ENCODE measurements around the gene POLK. TPM values are rescaled to one million over a fixed set of nuclear protein-coding genes. Genes with fewer than 3 reads are reported as not detected.

Gene POLK
- total and polyA plus RNA-seq, 2 of the 13 experiments (the other 11 are each of a cell fraction or from before 2014, with no cell fraction given), result 8.6 to 11.7 TPM

DNA sequence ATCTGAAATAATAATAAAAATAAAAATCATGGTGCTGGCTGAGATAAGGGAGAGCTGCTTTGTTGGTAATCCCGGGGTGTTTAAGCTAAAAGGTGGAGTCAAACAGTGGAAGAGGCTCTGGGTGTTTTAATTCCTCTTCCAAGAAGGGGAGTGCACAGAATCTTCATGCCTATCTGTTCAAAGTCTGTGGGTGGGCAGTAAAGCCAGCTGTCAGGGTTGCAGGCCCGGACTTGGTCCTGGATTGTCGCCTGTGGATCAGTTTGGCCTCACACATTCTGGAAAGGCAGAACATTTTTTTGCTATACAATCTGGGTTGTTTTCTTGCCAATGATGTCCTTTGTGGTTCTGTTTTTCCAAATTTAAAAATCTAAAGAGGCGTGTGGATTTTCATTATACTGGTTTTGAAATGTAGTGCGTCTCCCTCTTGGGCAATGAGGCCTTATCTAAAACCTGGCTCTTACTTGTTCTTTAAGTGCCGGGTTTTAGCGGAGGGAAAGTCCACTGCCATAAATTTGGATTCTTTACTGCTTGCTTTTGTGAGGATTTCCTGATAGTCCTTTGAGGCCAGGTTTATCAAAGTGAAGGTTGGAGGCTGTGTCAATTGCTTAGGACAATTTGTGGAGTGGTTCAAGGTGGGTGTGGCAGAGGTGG is 105.4 kb downstream of the POLK start (continued):
- TF ChIP-seq, protein P1, sequence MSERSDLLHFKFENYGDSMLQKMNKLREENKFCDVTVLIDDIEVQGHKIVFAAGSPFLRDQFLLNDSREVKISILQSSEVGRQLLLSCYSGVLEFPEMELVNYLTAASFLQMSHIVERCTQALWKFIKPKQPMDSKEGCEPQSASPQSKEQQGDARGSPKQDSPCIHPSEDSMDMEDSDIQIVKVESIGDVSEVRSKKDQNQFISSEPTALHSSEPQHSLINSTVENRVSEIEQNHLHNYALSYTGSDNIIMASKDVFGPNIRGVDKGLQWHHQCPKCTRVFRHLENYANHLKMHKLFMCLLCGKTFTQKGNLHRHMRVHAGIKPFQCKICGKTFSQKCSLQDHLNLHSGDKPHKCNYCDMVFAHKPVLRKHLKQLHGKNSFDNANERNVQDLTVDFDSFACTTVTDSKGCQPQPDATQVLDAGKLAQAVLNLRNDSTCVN (CRISPR knock-in tag; IDR thresholded peaks at IDR 0.05; ENCODE audit: borderline replicate concordance), result no peak
- no peak for TF ChIP-seq ZNF180 (CRISPR knock-in tag; IDR thresholded peaks at IDR 0.05; ENCODE audit: borderline replicate concordance, low read depth)
- TF ChIP-seq, protein P2, sequence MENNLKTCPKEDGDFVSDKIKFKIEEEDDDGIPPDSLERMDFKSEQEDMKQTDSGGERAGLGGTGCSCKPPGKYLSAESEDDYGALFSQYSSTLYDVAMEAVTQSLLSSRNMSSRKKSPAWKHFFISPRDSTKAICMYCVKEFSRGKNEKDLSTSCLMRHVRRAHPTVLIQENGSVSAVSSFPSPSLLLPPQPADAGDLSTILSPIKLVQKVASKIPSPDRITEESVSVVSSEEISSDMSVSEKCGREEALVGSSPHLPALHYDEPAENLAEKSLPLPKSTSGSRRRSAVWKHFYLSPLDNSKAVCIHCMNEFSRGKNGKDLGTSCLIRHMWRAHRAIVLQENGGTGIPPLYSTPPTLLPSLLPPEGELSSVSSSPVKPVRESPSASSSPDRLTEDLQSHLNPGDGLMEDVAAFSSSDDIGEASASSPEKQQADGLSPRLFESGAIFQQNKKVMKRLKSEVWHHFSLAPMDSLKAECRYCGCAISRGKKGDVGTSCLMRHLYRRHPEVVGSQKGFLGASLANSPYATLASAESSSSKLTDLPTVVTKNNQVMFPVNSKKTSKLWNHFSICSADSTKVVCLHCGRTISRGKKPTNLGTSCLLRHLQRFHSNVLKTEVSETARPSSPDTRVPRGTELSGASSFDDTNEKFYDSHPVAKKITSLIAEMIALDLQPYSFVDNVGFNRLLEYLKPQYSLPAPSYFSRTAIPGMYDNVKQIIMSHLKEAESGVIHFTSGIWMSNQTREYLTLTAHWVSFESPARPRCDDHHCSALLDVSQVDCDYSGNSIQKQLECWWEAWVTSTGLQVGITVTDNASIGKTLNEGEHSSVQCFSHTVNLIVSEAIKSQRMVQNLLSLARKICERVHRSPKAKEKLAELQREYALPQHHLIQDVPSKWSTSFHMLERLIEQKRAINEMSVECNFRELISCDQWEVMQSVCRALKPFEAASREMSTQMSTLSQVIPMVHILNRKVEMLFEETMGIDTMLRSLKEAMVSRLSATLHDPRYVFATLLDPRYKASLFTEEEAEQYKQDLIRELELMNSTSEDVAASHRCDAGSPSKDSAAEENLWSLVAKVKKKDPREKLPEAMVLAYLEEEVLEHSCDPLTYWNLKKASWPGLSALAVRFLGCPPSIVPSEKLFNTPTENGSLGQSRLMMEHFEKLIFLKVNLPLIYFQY (CRISPR knock-in tag; IDR thresholded peaks at IDR 0.05; ENCODE audit: borderline replicate concordance), result no peak
- TF ChIP-seq ELF1 (CRISPR knock-in tag; IDR thresholded peaks at IDR 0.05), result no peak
- TF ChIP-seq POGZ (CRISPR knock-in tag; IDR thresholded peaks at IDR 0.05), result no peak
- no peak for TF ChIP-seq ZNF552 (CRISPR knock-in tag; IDR thresholded peaks at IDR 0.05; ENCODE audit: borderline replicate concordance)

DNA sequence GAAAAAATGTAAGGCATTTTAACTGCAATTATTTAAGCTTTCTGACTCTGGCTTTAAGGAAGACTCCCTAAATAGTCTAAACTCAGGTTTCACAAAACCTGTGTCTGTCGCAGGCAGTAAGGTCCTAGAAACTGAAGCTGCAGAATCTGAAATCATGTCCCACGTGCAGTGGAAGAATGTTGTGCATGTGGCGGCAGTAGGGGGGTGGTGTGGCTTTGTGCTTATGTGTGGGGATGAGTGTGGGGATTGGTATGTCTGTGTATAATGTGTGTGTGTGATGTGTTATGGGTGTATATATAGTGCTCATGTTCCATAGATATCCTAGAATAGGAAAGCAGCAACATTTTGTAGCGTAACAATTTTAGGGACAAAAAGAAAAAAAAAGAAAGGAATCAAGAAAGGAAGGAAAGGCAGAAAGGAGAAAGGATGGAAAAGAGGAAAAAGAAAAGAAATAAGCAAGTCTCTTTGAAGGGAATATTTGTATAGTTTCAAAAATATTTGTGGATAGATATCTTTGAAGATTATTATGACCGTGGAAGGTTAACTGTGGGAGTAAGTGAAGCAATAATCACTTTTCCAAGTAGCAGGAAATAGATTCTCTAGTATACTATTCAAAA is 106.2 kb downstream of the POLK start:
- DNase-seq (ENCODE audit: low spot score) (no peak), ATAC-seq (no peak), FAIRE-seq (no peak)
- Histone ChIP-seq H3K9ac (ENCODE audit: insufficient read depth, low read depth, low read length) (no peak overlapping the region), H4K20me1 (ENCODE audit: insufficient read depth, low read length) (no peaks in the 10 kb centered on the region), H2AFZ (ENCODE audit: low read length) (no peak overlapping the region), H3K4me2 (ENCODE audit: low read depth, low read length) (no peak overlapping the region), H3K4me1 (ENCODE audit: insufficient read depth, low read length) (peaks cover 30% of the 10 kb centered on the region), H3K27ac (ENCODE audit: extremely low read length, insufficient read depth, low read length) (no peak overlapping the region), H3K27me3 (ENCODE audit: control insufficient read depth in 1 of 2, insufficient read depth in 2 of 2, low read length in 2 of 2) (no peaks in the 10 kb centered on the region), H3K79me2 (ENCODE audit: insufficient read depth, low read length) (no peaks in the 10 kb centered on the region), H3K4me3 (replicated peaks in 1 of 3; ENCODE audit: insufficient read depth in 1 of 3, low read depth in 2 of 3, low read length in 3 of 3) (no peak overlapping the region), H3K36me3 (replicated peaks in 1 of 2; ENCODE audit: control insufficient read depth in 1 of 2, insufficient read depth in 2 of 2, low read length in 2 of 2) (no peaks in the 10 kb centered on the region), H3K9me3 (ENCODE audit: low read length) (no peaks in the 10 kb centered on the region)
- ChIA-PET POLR2A (no interaction called here), CTCF (ENCODE audit: low intra/inter-chr PET ratio, low total read pairs) (no interaction called here)
- intact Hi-C loops (cut with micrococcal nuclease; ENCODE audit: unreplicated experiment) (no loop called here), in situ Hi-C loops (cut with HindIII; ENCODE audit: extremely low pct_ligation_motif_present, low pct_unique_long_range_greater_than_20kb) (no loop called here)
- 77% methylated on average over 5 of the region's 5 CpGs for WGBS (ENCODE audit: low lambda C conversion rate)
- BruUV-seq (replicated peaks), result no TSS peak
- TF ChIP-seq, protein P3, sequence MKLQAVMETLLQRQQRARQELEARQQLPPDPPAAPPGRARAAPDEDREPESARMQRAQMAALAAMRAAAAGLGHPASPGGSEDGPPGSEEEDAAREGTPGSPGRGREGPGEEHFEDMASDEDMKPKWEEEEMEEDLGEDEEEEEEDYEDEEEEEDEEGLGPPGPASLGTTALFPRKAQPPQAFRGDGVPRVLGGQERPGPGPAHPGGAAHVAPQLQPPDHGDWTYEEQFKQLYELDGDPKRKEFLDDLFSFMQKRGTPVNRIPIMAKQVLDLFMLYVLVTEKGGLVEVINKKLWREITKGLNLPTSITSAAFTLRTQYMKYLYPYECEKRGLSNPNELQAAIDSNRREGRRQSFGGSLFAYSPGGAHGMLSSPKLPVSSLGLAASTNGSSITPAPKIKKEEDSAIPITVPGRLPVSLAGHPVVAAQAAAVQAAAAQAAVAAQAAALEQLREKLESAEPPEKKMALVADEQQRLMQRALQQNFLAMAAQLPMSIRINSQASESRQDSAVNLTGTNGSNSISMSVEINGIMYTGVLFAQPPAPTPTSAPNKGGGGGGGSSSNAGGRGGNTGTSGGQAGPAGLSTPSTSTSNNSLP (IDR thresholded peaks at IDR 0.05; ENCODE audit: low read depth, low read length), result no peak
- TF ChIP-seq NCOA1 (CRISPR knock-in tag; IDR thresholded peaks at IDR 0.05) (no peak), HOXA7 (CRISPR knock-in tag; IDR thresholded peaks at IDR 0.05) (no peak), GPN1 (CRISPR knock-in tag; IDR thresholded peaks at IDR 0.05; ENCODE audit: borderline replicate concordance) (no peak)
- TF ChIP-seq, protein P4, sequence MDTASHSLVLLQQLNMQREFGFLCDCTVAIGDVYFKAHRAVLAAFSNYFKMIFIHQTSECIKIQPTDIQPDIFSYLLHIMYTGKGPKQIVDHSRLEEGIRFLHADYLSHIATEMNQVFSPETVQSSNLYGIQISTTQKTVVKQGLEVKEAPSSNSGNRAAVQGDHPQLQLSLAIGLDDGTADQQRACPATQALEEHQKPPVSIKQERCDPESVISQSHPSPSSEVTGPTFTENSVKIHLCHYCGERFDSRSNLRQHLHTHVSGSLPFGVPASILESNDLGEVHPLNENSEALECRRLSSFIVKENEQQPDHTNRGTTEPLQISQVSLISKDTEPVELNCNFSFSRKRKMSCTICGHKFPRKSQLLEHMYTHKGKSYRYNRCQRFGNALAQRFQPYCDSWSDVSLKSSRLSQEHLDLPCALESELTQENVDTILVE (CRISPR knock-in tag; IDR thresholded peaks at IDR 0.05), result no peak
- TF ChIP-seq, protein P5, sequence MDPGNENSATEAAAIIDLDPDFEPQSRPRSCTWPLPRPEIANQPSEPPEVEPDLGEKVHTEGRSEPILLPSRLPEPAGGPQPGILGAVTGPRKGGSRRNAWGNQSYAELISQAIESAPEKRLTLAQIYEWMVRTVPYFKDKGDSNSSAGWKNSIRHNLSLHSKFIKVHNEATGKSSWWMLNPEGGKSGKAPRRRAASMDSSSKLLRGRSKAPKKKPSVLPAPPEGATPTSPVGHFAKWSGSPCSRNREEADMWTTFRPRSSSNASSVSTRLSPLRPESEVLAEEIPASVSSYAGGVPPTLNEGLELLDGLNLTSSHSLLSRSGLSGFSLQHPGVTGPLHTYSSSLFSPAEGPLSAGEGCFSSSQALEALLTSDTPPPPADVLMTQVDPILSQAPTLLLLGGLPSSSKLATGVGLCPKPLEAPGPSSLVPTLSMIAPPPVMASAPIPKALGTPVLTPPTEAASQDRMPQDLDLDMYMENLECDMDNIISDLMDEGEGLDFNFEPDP (CRISPR knock-in tag; conservative IDR thresholded peaks at IDR 0.05), result no peak
